ENCODE results near the gene TRPM2. TPM values are rescaled to one million over a fixed set of nuclear protein-coding genes. Genes with fewer than 3 reads are reported as not detected.

The TRPM2 gene
- total RNA-seq, 1 donor from 2014 or later: 0.40 TPM

DNA sequence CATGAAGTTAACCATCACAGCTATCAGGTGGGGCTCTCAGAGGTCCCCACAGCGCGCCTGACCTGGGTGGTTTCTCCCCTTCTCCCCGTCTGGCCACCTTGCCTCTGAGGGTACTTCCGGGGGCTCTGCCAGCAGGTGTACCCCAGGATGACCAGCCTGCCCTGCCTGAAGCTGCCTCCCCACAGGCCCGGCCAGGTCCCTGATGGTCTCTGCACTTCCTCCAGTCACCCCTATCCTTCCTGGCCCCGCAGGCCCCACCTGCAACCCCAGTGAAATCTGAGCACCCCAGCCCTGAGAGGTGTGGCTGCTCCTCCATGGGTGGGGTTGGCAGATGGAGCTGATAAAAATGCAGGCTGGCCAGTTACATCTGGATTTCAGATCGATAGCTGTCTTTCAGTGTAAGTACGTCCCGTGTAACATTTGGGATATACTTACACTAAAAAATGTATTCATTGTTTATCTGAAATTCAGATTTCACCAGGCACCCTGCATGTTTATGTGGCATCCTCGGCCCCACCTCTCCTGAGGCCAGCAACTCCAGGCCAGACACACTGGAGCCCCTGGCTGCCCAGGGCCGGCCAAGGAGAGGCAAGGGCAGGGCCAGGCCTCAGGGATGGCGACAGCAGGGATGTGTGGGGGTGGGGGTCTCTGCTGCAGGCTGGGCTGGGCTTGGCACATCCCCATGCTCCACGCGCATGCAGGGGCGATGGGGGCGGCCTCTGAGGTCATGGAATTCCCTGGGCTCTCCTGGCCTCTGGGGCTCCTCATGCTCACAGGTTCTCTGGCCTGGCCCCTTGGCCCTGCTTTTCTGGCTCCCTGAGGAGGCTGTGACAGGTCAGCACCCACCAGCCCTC is 127.0 kb downstream of the TRPM2 start:
- no peak for DNase-seq (ENCODE audit: low read depth in 2 of 2)

DNA sequence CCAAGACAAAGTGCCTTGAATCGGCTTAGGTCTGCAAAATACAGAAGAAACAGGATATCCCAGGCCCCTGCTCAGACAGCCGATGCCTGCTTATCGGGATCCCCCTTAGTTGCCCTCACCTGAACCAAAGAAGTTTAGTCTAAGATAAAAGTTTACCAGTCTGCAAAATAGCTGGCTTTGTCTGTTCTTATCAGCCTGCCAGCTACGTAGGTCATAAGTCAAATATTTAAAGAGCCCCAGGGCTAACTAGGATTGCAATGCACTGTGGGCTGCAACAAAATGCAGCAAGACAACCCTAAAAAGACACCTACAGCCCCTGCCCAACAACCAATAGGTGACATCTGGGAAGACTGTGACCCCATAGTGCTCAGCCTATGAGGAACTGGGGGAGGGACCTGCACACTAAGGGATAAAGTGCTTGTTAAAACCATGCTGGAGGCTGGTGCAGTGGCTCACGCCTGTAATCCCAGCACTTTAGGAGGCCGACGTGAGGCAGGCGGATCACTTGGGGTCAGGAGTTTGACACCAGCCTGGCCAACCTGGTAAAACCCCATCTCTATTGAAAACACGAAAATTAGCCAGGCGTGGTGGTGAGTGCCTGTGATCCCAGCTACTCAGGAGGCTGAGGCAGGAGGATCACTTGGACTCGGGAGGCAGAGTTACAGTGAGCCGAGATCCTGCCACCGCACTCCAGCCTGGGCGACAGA is 129.3 kb downstream of the TRPM2 start:
- DNase-seq (ENCODE audit: low read depth in 2 of 2): no peak

DNA sequence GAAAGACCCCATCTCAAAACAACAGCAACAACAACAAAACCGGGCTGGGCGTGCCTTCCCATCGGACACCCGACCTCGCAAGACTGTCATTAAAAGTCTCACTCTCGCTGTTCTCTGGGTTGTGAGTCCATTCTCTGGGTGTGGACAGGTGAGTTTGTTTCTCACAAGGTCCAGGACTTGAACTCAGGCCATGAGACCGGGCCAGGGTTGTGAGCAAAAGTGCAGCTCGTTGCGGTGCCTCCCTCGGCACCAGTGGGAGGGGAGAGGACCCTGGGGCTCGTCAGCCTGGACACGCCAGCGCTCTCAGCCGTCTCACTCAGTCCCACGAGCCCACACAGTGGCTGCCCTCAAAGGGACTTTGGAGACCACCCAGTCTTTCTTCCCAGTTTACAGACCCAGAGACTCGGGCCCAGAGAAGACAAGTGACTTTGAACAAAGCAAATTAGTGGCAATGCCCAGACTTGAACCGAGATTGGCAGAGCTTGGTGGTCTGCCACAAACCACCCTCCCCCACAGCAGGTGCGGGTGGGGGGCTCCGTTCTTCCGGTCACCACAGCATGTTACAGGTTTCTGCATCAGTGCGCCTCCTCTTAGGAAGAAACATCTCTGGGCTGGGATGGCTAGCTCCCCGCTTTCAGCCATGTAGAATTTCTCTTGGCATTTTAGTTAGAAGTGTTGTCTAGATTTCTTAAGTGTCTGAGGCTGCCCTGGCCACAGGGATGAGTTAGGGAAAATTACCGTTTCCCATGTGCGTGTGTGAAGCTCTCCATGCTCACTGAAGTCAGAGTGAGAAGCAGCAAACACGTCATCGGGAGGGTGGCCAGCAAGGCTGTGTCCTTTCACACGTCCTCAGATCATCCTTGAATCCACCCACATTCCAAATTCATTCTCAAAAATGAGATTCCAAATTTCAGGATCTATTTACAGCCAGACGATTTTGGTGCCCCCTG is 130.1 kb downstream of the TRPM2 start:
- DNase-seq (ENCODE audit: low read depth in 2 of 2): no peak

DNA sequence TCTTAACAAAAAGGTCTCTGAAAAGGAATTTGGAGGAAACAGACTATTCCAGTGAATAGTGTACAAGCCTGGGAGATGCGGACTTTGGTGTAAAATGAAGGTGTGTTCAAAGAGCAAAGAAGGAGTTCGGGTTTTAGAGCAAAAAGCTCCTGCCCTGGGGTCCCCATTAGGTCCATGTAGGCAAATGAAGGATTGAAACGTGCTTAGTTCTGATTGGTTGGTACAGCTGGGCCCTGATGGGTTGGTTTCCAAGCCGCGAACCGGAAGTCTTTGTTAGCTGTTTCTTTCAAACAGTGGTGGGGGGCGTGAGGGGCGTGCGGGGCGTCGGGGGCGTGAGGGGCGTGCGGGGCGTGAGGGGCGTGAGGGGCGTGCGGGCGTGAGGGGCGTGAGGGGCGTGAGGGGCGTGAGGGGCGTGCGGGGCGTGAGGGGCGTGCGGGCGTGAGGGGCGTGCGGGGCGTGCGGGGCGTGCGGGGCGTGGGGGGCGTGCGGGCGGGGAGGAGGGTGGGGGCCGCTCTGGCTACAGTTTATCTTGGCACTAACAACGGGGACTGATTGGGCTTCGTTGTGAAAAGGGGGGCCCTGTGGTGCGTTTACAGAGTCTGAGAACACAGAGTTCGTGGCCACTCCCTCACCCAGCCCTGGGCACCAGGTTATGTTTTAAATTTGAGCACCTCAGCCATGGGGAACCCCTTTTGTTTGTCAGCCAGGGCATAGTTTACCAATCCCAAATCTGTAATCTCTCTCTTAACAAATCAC is 131.3 kb downstream of the TRPM2 start:
- DNase-seq (ENCODE audit: low read depth in 2 of 2): no peak

DNA sequence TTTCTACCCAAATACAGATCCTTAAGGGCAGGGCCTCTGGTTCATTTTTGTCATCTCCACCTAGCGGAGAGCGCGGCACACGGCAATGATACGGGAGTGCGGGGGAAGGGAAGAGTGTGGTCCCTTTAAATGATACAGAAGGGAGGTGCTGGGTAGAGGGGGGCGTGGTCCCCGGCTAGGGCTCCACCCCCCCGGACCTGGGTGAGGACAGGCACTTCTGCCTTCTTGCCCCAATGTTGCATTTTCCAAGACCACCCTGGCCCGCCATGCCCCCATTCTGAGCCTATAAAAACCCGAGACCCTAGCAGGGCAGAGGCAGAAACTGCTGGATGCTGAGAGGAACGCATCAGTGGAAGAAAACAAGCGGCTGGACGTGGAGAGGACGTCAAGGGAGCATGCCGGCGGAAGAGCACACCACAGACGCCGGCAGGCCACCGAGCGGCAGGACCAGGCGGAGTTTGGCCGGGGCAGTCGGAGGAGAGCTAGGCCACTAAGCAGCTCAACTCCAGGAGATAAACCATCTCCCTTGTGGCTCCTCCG is 131.9 kb downstream of the TRPM2 start:
- peak in 1 of 2 donors; percentile 25 for DNase-seq (ENCODE audit: low read depth in 2 of 2)

DNA sequence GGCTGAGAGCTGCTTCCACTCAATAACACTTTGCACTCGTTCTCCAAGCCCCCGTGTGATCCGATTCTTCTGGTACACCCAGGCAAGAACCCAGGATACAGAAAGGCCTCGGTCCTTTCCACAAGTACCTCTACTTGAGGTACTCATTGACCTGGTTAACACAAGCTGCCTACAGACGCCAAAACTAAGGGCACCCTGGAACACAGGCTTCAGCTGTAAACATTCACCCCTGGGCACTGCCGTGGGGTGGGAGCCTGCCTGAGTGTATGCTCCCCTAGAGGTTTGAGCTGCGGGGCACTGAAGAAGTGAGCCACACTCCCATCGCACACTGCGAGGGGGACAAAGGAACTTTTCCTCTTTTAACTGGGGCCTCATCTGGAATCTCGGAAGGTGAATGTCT is 132.4 kb downstream of the TRPM2 start:
- no peak for DNase-seq (ENCODE audit: low read depth in 2 of 2)

DNA sequence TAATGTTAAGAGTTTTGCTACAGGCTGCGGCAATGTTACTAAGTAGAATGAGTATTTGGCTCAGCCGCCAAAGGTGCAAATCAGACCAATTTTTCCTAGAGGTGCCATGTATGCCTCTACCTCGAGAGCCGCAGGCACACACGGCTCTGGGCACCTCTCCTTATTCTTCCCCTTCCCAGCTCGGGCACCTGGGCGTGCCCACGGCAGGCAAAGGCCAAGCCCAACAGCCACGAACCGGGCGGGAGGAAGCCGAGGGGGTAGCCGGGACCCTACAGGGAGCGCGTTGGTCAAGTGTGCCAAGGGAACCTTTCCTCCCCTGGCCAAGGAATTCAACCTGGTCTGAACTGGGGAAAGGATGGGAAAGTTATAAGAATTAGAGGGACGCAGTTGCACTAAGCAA is 132.9 kb downstream of the TRPM2 start:
- DNase-seq (ENCODE audit: low read depth in 2 of 2): no peak

DNA sequence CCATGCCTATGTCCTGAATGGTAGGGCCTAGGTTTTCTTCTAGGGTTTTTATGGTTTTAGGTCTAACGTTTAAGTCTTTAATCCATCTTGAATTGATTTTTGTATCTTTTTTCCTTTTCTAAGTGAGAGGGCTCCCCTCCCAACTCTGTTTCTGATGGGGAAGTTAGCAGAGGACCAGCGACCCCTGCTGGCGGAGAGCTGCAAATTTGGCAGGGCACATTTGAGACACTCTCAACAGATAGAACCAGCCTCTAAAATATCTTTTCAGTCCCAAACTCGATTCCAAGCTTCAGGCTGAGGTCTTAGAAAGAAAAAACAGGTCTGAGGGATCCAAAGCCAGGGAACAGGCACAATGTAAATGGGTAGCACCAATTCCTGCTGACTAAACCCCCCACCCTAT is 134.4 kb downstream of the TRPM2 start:
- DNase-seq (ENCODE audit: low read depth in 2 of 2): peak; percentile 45 to 54

DNA sequence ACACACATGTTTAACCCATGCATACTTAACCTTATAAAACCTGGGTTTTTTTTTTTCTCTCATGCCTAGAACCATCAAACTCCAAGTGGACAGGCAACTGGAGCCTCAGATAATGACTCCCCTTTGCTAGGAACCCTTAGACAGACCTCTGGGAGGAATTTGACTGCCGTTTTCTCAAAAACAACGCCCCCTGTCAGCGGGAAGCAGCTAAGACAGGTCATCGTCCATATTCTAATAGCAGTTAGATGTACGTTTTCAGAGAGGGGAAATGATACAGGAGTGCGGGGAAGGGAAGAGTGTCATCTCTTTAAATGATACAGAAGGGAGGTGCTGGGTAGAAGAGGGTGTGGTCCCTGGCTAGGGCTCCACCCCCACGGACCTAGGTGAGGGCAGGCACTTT is 136.5 kb downstream of the TRPM2 start:
- DNase-seq (ENCODE audit: low read depth in 2 of 2): no peak

DNA sequence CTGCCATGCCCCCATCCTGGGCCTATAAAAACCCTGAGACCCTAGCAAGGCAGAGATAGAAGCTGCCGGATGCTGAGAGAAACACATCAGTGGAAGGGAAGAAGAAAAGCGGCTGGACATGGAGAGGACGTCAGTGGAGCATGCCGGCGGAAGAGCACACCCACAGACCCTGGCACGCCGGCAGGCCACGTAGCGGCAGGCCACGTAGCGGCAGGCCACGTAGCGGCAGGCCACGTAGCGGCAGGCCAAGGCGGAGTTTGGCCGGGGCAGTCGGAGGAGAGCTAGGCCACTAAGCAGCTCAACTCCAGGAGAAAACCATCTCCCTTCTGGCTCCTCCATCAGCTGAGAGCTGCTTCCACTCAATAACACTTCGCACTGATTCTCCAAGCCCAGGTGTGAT is 137.0 kb downstream of the TRPM2 start:
- no peak for DNase-seq (ENCODE audit: low read depth in 2 of 2)

DNA sequence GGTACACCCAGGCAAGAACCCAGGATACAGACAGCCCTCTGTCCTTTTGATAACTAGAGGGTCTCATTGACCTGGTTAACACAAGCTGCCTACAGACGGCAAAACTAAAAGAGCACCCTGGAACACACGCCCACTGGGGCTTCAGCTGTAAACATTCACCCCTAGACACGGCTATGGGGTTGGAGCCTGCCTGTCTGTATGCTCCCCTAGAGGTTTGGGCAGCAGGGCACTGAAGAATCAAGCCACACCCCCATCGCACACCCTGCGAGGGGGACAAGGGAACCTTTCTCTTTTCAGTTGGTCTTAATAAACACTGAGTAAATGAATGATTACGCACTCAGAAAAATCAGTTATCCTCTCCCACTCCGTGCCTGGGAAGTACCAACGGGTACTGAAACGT is 137.4 kb downstream of the TRPM2 start:
- no peak for DNase-seq (ENCODE audit: low read depth in 2 of 2)

Other genes starting within 250 kb of the TRPM2 start
- gene PWP2, start 246.2 kb upstream of the TRPM2 start, total RNA-seq: 9.6 and 19.4 TPM in 2 replicates
- 11.1 and 21.6 TPM in 2 replicates for gene GATD3, start 219.9 kb upstream of the TRPM2 start, total RNA-seq
- 0.65 and 0.79 TPM in 2 replicates for gene ICOSLG, start 112.7 kb upstream of the TRPM2 start, total RNA-seq
- gene DNMT3L, start 91.7 kb upstream of the TRPM2 start, total RNA-seq: not detected in 2 replicates
- gene AIRE, start 67.7 kb upstream of the TRPM2 start, total RNA-seq: not detected in 2 replicates
- gene PFKL, start 53.6 kb upstream of the TRPM2 start, total RNA-seq: 196 and 329 TPM in 2 replicates
- 3.7 and 4.8 TPM in 2 replicates for gene CFAP410, start 14.2 kb upstream of the TRPM2 start, total RNA-seq
- 0.65 and 0.99 TPM in 2 replicates for gene LRRC3, start 101.9 kb downstream of the TRPM2 start, total RNA-seq
- gene KRTAP10-1, start 186.6 kb downstream of the TRPM2 start, total RNA-seq: not detected in 2 replicates
- gene KRTAP10-2, start 197.9 kb downstream of the TRPM2 start, total RNA-seq: not detected in 2 replicates
- gene KRTAP10-3, start 205.2 kb downstream of the TRPM2 start, total RNA-seq: not detected in 2 replicates
- gene KRTAP10-4, start 220.1 kb downstream of the TRPM2 start, total RNA-seq: not detected in 2 replicates
- gene KRTAP10-5, start 227.0 kb downstream of the TRPM2 start, total RNA-seq: not detected in 2 replicates
- gene KRTAP10-6, start 238.9 kb downstream of the TRPM2 start, total RNA-seq: not detected in 2 replicates
- not detected in 2 replicates for gene KRTAP10-7, start 247.0 kb downstream of the TRPM2 start, total RNA-seq

All from lung microvascular endothelial cell (primary cell).